CD4-positive, alpha-beta T cell (primary cell): Measurements from ENCODE around the gene DAAM1. TPM values are rescaled to one million over a fixed set of nuclear protein-coding genes. Genes with fewer than 3 reads are reported as not detected.

Source experiments
- ATAC-seq: fragments of 200-7000 bp; cut with Tn5 transposase; one replicate; pipeline ENCODE4 v1.10.0; 2022; ENCODE audit warnings: mild to moderate bottlenecking; ENCODE audit not compliant: poor library complexity
- CTCF ChIA-PET: fragments of 350-600 bp; sonication (Branson Sonifier 250); formaldehyde crosslinking; loops from one replicate; lab custom pipeline; 2021; ENCODE audit warnings: antibody characterized with exemption, inconsistent platforms; lab: Charles Lee
- POLR2A ChIA-PET: fragments of 350-600 bp; sonication (Branson Sonifier 250); formaldehyde crosslinking; loops from one replicate; lab custom pipeline; 2021; ENCODE audit warnings: antibody characterized with exemption, inconsistent platforms; lab: Charles Lee
- DNase-seq, 14 experiments: peaks; one replicate each; pipeline ENCODE4 v3.0.0-alpha.2; 2013 to 2020; ENCODE audit warnings: mixed read lengths in 2 of 14
- H3K27ac ChIP-seq, 2 donors: one replicate each; pipeline versions ENCODE4 v1.5.1 to v1.7.0; 2013; ENCODE audit warnings: low read length in 2 of 2, low read depth in 1 of 2, mild to moderate bottlenecking in 1 of 2
- H3K27me3 ChIP-seq, 2 experiments: 1 replicate in 1 of 2; 2 replicates in 1 of 2; pipeline versions ENCODE4 v1.6.1 to v1.7.0; 2013; ENCODE audit warnings: low read length in 2 of 2, control low read depth in 1 of 2, mild to moderate bottlenecking in 1 of 2, moderate library complexity in 1 of 2; ENCODE audit not compliant: insufficient read depth in 2 of 2, control insufficient read depth in 1 of 2
- H3K36me3 ChIP-seq: one replicate; pipeline ENCODE4 v1.6.1; 2013; ENCODE audit warnings: low read length, control low read depth; ENCODE audit not compliant: insufficient read depth
- H3K4me1 ChIP-seq: one replicate; pipeline ENCODE4 v1.6.1; 2013; ENCODE audit warnings: low read length, control low read depth; ENCODE audit not compliant: insufficient read depth
- H3K4me3 ChIP-seq: one replicate; pipeline ENCODE4 v1.5.1; 2013; ENCODE audit warnings: mild to moderate bottlenecking, low read length, moderate library complexity
- H3K9me3 ChIP-seq, 2 experiments: 1 replicate in 1 of 2; 2 replicates in 1 of 2; pipeline versions ENCODE4 v1.6.1 to v1.7.0; 2013; ENCODE audit warnings: low read length in 2 of 2, mild to moderate bottlenecking in 2 of 2, control low read depth in 1 of 2, moderate library complexity in 1 of 2; ENCODE audit not compliant: control insufficient read depth in 1 of 2, insufficient read depth in 1 of 2
- H3K27ac Mint-ChIP-seq: one replicate; pipeline ENCODE4 v1.8.0; 2020; ENCODE audit warnings: mixed read lengths
- H3K27me3 Mint-ChIP-seq: one replicate; pipeline ENCODE4 v1.8.0; 2021; ENCODE audit warnings: mixed read lengths
- H3K36me3 Mint-ChIP-seq: one replicate; pipeline ENCODE4 v1.8.0; 2021; ENCODE audit warnings: low read depth, mixed read lengths
- H3K4me1 Mint-ChIP-seq: one replicate; pipeline ENCODE4 v1.8.0; 2021; ENCODE audit warnings: low read depth, mixed read lengths
- H3K4me3 Mint-ChIP-seq: one replicate; pipeline ENCODE4 v1.8.0; 2020; ENCODE audit warnings: mild to moderate bottlenecking, mixed read lengths
- H3K9me3 Mint-ChIP-seq: one replicate; pipeline ENCODE4 v1.8.0; 2020; ENCODE audit warnings: mixed read lengths
- intact Hi-C, 2 experiments: fragments of 100-400 bp; cut with DNase I in 1 of 2; cut with micrococcal nuclease in 1 of 2; formaldehyde crosslinking; loops; one replicate each; pipeline versions ENCODE4 v1.15.1 to v1.9.0; 2023 to 2025; cut with DNase I, micrococcal nuclease
- total RNA-seq, 174 experiments: library from RNA in 2 of 174; stranded (reverse) in 2 of 174; gene quantifications; one replicate each; pipeline ENCODE4 v1.2.3 and lab custom pipeline; 2021 to 2026
- TF ChIP-seq, protein P1 (sequence below): fragments of 200-600 bp; IDR thresholded peaks from one replicate; pipeline ENCODE4 v1.8.0; 2022; ENCODE audit warnings: antibody characterized with exemption, mild to moderate bottlenecking

DAAM1 gene
- total RNA-seq, 2 experiments from 2014 or later: 7.4 to 8.8 TPM

DNA sequence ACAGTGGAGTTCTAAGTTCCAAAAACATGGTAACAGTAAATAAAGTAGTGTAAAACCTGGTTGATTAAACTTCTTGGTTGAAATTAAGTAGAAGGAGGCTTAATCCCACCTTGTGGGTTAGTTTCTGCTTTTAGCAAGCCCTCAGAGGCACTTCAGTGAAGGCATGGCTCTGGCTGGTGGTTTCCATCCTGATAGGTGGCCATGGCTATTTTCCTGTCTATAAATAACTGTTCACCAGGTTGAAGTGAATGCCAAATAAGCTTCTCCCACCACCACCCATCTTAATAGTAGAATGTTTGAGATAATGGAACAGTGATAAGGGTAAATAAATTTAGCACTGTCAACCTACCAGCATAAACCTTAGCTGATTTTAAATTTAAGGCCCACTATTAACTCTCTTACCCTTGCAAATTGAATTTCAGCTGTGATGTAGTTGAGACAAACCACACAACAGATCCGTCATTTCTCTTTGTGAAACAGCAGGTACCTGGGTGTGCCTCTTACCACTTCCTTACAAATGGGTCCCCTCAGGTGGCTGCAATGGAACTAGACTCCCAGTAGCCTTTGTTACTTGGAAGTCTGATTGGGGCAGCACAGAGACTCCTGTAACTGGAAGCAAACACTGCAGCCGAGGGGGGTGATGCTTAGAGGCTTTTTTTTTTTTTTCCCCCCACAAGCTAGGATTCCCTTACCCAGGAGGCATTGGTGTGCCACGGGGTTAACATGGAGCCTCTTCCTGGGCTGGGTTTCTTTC lies 41.4 kb downstream of the DAAM1 start:
- Histone ChIP-seq H3K27me3 (no peaks in the 10 kb centered on the region), H3K36me3 (no peaks in the 10 kb centered on the region), H3K9me3 (no peaks in the 10 kb centered on the region), H3K27ac (no peak overlapping the region), H3K4me3 (no peak overlapping the region), H3K4me1 (peaks cover 8% of the 10 kb centered on the region)
- Mint-ChIP-seq H3K4me1 (peaks cover 43% of the 10 kb centered on the region), H3K4me3 (no peak overlapping the region), H3K27me3 (no peaks in the 10 kb centered on the region), H3K27ac (peak overlapping the region; percentile 45), H3K36me3 (no peaks in the 10 kb centered on the region), H3K9me3 (peaks cover 3% of the 10 kb centered on the region)
- TF ChIP-seq, protein P1, sequence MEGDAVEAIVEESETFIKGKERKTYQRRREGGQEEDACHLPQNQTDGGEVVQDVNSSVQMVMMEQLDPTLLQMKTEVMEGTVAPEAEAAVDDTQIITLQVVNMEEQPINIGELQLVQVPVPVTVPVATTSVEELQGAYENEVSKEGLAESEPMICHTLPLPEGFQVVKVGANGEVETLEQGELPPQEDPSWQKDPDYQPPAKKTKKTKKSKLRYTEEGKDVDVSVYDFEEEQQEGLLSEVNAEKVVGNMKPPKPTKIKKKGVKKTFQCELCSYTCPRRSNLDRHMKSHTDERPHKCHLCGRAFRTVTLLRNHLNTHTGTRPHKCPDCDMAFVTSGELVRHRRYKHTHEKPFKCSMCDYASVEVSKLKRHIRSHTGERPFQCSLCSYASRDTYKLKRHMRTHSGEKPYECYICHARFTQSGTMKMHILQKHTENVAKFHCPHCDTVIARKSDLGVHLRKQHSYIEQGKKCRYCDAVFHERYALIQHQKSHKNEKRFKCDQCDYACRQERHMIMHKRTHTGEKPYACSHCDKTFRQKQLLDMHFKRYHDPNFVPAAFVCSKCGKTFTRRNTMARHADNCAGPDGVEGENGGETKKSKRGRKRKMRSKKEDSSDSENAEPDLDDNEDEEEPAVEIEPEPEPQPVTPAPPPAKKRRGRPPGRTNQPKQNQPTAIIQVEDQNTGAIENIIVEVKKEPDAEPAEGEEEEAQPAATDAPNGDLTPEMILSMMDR: no peak
- ATAC-seq: peak; percentile 54
- ChIA-PET CTCF (no interaction called here), POLR2A (no interaction called here)
- intact Hi-C loops: no loop called here
- peak in 3 of 14 experiments; percentile 2 to 52 (median 8) for DNase-seq

GRCh38 chr14:59236195-59236594 lies 47.7 kb downstream of the DAAM1 start:
- ChIA-PET CTCF (no interaction called here), POLR2A (no interaction called here)
- Mint-ChIP-seq H3K36me3 (no peaks in the 10 kb centered on the region), H3K27ac (no peak overlapping the region), H3K27me3 (no peaks in the 10 kb centered on the region), H3K9me3 (peaks cover 3% of the 10 kb centered on the region), H3K4me1 (peaks cover 19% of the 10 kb centered on the region), H3K4me3 (no peak overlapping the region)
- intact Hi-C loops: no loop called here
- ATAC-seq (no peak), DNase-seq (no peak)
- Histone ChIP-seq H3K4me1 (no peaks in the 10 kb centered on the region), H3K27me3 (no peaks in the 10 kb centered on the region), H3K27ac (no peak overlapping the region), H3K9me3 (no peaks in the 10 kb centered on the region), H3K36me3 (no peaks in the 10 kb centered on the region), H3K4me3 (no peak overlapping the region)
- TF ChIP-seq, protein P1: no peak

- no peaks in the 10 kb centered on the region for H3K36me3 ChIP-seq
- no peaks in the 10 kb centered on the region for H3K9me3 ChIP-seq
- TF ChIP-seq, protein P1: no peak
- ATAC-seq (no peak), DNase-seq (no peak)
- H3K4me1 ChIP-seq: no peaks in the 10 kb centered on the region
- no peak overlapping the region for H3K4me3 Mint-ChIP-seq
- H3K9me3 Mint-ChIP-seq: peaks cover 3% of the 10 kb centered on the region
- POLR2A ChIA-PET: no interaction called here
- H3K4me1 Mint-ChIP-seq: peaks cover 13% of the 10 kb centered on the region
- H3K4me3 ChIP-seq: no peak overlapping the region
- CTCF ChIA-PET: no interaction called here
- intact Hi-C loops: no loop called here
- no peaks in the 10 kb centered on the region for H3K27me3 ChIP-seq
- H3K27ac ChIP-seq: no peak overlapping the region
- H3K36me3 Mint-ChIP-seq: no peaks in the 10 kb centered on the region
- H3K27ac Mint-ChIP-seq: no peak overlapping the region
- no peaks in the 10 kb centered on the region for H3K27me3 Mint-ChIP-seq
Observed at GRCh38 chr14:59238216-59238615, 49.7 kb downstream of the DAAM1 start.
